ENCODE data around the gene POLR3F. TPM values are rescaled to one million over a fixed set of nuclear protein-coding genes. Genes with fewer than 3 reads are reported as not detected.

Gene POLR3F
- total and polyA plus RNA-seq, 2 donors from 2014 or later, result 8.9 to 10.6 TPM

DNA sequence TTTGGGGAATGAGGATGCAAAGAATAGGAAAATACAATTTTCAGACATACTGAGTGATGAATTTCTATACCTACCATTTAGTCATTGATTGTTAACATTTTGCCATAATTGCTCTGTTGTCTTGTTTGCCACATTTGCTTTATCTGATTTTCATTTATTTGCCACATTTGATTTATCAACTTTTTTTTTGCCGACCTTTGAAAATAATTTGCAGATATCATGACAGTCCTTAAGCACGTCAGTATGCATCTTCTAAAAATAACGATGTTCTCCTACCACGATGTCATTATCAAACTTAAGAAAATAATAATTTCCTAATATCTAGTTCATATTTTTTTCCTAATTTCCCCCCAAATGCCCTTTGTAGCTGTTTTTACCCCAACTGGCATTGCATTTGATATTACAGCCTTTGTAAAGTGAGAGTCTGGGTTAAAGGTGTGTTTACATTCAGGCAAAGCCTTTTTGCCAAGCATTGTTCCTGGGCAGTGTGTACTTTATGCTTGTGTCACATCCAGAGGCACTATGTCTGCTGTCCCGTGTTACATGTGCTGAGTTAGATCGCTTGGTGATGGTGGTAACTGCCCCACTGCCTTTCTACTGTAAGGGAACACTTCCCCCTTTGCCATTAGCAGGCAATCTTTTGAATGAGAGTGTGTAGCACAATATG, 66.9 kb downstream of the POLR3F start:
- no peaks in the 10 kb centered on the region for H3K4me1 ChIP-seq (ENCODE audit: control insufficient read depth in 2 of 3, insufficient read depth in 2 of 3, low read depth in 1 of 3, low read length in 3 of 3)
- no peak overlapping the region for H3K27ac ChIP-seq (ENCODE audit: low read depth in 2 of 2, low read length in 2 of 2)
- intact Hi-C loops (cut with DNase I), result no loop called here
- no peak for DNase-seq
- no peak overlapping the region for H3K4me3 ChIP-seq (ENCODE audit: low read length in 3 of 3)
- H3K36me3 ChIP-seq (ENCODE audit: control insufficient read depth in 2 of 3, insufficient read depth in 3 of 3, low read length in 3 of 3), result peaks cover 14 to 41% (median 30%) of the 10 kb centered on the region in 3 donors
- FAIRE-seq, result no peak
- TF ChIP-seq, protein P1, sequence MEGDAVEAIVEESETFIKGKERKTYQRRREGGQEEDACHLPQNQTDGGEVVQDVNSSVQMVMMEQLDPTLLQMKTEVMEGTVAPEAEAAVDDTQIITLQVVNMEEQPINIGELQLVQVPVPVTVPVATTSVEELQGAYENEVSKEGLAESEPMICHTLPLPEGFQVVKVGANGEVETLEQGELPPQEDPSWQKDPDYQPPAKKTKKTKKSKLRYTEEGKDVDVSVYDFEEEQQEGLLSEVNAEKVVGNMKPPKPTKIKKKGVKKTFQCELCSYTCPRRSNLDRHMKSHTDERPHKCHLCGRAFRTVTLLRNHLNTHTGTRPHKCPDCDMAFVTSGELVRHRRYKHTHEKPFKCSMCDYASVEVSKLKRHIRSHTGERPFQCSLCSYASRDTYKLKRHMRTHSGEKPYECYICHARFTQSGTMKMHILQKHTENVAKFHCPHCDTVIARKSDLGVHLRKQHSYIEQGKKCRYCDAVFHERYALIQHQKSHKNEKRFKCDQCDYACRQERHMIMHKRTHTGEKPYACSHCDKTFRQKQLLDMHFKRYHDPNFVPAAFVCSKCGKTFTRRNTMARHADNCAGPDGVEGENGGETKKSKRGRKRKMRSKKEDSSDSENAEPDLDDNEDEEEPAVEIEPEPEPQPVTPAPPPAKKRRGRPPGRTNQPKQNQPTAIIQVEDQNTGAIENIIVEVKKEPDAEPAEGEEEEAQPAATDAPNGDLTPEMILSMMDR (IDR thresholded peaks at IDR 0.05; ENCODE audit: borderline replicate concordance, extremely low read depth, insufficient read depth), result no peak
- no peaks in the 10 kb centered on the region for H3K27me3 ChIP-seq (ENCODE audit: control insufficient read depth, insufficient read depth, low read length)
- no peaks in the 10 kb centered on the region for H3K9me3 ChIP-seq (ENCODE audit: control insufficient read depth in 2 of 3, insufficient read depth in 1 of 3, low read length in 3 of 3)
- H3K9ac ChIP-seq (ENCODE audit: low read length in 3 of 3), result no peak overlapping the region

Small RNA genes lying within 50 kb of the gene (microRNA-seq; reads per million reads assigned to microRNA genes)
- gene MIR3192, result not detected

Other genes with a start within 250 kb of the POLR3F start
- gene ZNF133, start 178.9 kb upstream of the POLR3F start, total RNA-seq, result 12.8 TPM
- gene ZNF133, start 178.9 kb upstream of the POLR3F start, polyA plus RNA-seq (ENCODE audit: insufficient read depth, low read depth, low replicate concordance), result 15.0 TPM
- 6.2 TPM for gene DZANK1, start 360 bp upstream of the POLR3F start, total RNA-seq
- 3.9 TPM for gene DZANK1, start 360 bp upstream of the POLR3F start, polyA plus RNA-seq (ENCODE audit: insufficient read depth, low read depth, low replicate concordance)
- gene RBBP9, start 29.8 kb downstream of the POLR3F start, total RNA-seq, result 16.9 TPM
- 15.2 TPM for gene RBBP9, start 29.8 kb downstream of the POLR3F start, polyA plus RNA-seq (ENCODE audit: insufficient read depth, low read depth, low replicate concordance)
- gene SEC23B, start 40.5 kb downstream of the POLR3F start, total RNA-seq, result 67.3 TPM
- 46.4 TPM for gene SEC23B, start 40.5 kb downstream of the POLR3F start, polyA plus RNA-seq (ENCODE audit: insufficient read depth, low read depth, low replicate concordance)
- 60.1 TPM for gene SMIM26, start 100.0 kb downstream of the POLR3F start, total RNA-seq
- 207 TPM for gene SMIM26, start 100.0 kb downstream of the POLR3F start, polyA plus RNA-seq (ENCODE audit: insufficient read depth, low read depth, low replicate concordance)
- gene DTD1, start 120.7 kb downstream of the POLR3F start, total RNA-seq, result 45.3 TPM
- 47.4 TPM for gene DTD1, start 120.7 kb downstream of the POLR3F start, polyA plus RNA-seq (ENCODE audit: insufficient read depth, low read depth, low replicate concordance)